Left lung (tissue), 10 donors: ENCODE measurements around the gene BANF2. TPM values are rescaled to one million over a fixed set of nuclear protein-coding genes. Genes with fewer than 3 reads are reported as not detected.

ENCODE experiments used
- ATAC-seq: fragments of 200-7000 bp; cut with Tn5 transposase; one replicate; pipeline ENCODE4 v1.9.1; 2020; ENCODE audit warnings: moderate library complexity
- DNase-seq, 4 donors: peaks; one replicate each; pipeline ENCODE4 v3.0.0-alpha.2; 2013 to 2020
- H3K27ac ChIP-seq, 2 donors: fragments of 200-600 bp; sonication (generic) in 1 of 2; one replicate each; pipeline versions ENCODE4 v1.5.0 to v1.8.0; 2020 to 2021
- H3K27me3 ChIP-seq, 2 donors: fragments of 200-600 bp; sonication (generic) in 1 of 2; one replicate each; pipeline versions ENCODE4 v1.5.0 to v1.8.0; 2020 to 2021
- H3K36me3 ChIP-seq, 2 donors: fragments of 200-600 bp; sonication (generic) in 1 of 2; one replicate each; pipeline versions ENCODE4 v1.5.0 to v1.8.0; 2020 to 2021
- H3K4me1 ChIP-seq, 2 donors: fragments of 200-600 bp; one replicate each; pipeline ENCODE4 v1.8.0; 2021
- H3K4me3 ChIP-seq, 2 donors: fragments of 200-600 bp; sonication (generic) in 1 of 2; one replicate each; pipeline versions ENCODE4 v1.5.0 to v1.8.0; 2020 to 2021; ENCODE audit warnings: mild to moderate bottlenecking in 1 of 2
- H3K9me3 ChIP-seq, 2 donors: fragments of 200-600 bp; sonication (generic) in 1 of 2; one replicate each; pipeline versions ENCODE4 v1.5.0 to v1.8.0; 2020 to 2021
- intact Hi-C, 2 donors: fragments of 100-400 bp; cut with DNase I; formaldehyde crosslinking; loops; one replicate each; pipeline versions ENCODE4 v1.11.2 to v1.14.2; 2022
- polyA plus RNA-seq, 6 donors: library from polyadenylated mRNA; unstranded; fragments of 120-200 nt; gene quantifications; one replicate each; pipeline ENCODE4 v1.2.1, GENCODE V29; 2013; ENCODE audit not compliant: insufficient read length in 6 of 6
- total RNA-seq, 2 donors: library from RNA; stranded (reverse); fragmentation: NEBNext Ultra II Directional; extraction: Animal tissue kit (Norgen Biotek cat#: 25700); gene quantifications; one replicate each; pipeline ENCODE4 v1.2.1, GENCODE V29; 2021
- TF ChIP-seq, protein P1 (sequence below), 2 donors: fragments of 200-600 bp; sonication (generic) in 1 of 2; IDR thresholded peaks; one replicate each; pipeline versions ENCODE4 v1.5.0 to v1.8.0; 2021; ENCODE audit warnings: antibody characterized with exemption in 2 of 2
- donor health status: DM: no; HTN: yes; CAD: no.
- donor health status: DM: no; HTN: no; CAD: no.

BANF2 gene
- total and polyA plus RNA-seq, 8 donors = not detected

DNA sequence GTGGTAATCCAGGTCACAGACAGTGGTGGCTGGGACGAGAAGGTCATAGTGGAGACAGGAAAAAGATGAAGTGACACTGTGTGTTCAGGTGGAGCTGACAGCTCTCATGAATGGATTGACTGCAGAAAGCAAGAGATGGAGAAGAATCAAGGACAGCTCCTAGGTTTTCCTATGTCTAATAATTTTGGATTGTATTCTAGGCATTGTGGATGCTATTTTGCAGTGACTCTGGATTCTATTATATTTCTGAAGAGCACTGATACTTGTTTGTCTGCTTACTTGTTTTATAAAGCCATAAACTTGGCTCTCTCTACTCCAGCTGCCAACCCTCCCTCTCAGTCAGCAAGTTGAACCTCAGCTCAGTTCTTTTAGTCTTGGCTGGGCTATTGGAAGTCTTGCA is 58.7 kb downstream of the BANF2 start:
- TF ChIP-seq, protein P1, sequence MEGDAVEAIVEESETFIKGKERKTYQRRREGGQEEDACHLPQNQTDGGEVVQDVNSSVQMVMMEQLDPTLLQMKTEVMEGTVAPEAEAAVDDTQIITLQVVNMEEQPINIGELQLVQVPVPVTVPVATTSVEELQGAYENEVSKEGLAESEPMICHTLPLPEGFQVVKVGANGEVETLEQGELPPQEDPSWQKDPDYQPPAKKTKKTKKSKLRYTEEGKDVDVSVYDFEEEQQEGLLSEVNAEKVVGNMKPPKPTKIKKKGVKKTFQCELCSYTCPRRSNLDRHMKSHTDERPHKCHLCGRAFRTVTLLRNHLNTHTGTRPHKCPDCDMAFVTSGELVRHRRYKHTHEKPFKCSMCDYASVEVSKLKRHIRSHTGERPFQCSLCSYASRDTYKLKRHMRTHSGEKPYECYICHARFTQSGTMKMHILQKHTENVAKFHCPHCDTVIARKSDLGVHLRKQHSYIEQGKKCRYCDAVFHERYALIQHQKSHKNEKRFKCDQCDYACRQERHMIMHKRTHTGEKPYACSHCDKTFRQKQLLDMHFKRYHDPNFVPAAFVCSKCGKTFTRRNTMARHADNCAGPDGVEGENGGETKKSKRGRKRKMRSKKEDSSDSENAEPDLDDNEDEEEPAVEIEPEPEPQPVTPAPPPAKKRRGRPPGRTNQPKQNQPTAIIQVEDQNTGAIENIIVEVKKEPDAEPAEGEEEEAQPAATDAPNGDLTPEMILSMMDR (IDR thresholded peaks at IDR 0.05) = no peak
- Histone ChIP-seq H3K27ac (no peak overlapping the region), H3K4me3 (no peak overlapping the region), H3K36me3 (no peaks in the 10 kb centered on the region), H3K9me3 (peaks cover 0 to 14% of the 10 kb centered on the region in 2 donors), H3K4me1 (no peaks in the 10 kb centered on the region), H3K27me3 (no peaks in the 10 kb centered on the region)
- ATAC-seq (no peak), DNase-seq (no peak)
- intact Hi-C loops = no loop called here

DNA sequence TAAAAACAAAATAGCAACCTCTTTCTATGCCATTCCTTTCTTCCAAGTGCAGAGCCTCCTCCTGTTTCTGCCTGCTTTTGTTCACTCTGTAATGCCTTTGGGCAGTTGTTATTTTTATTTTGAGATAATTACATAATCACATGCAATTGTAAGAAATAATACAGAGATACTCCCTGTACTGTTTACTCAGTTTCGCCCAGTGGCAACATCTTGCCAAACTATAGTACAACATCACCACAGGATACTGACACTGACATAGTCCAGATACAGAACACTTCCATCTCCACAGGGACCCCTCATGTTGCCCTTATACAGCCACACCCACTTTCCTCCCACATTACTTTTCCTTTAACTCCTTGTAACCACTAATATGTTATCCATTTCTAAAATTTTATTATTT is 59.7 kb downstream of the BANF2 start:
- Histone ChIP-seq H3K9me3 (peaks cover 0 to 14% of the 10 kb centered on the region in 2 donors), H3K4me1 (no peaks in the 10 kb centered on the region), H3K27ac (no peak overlapping the region), H3K27me3 (no peaks in the 10 kb centered on the region), H3K36me3 (no peaks in the 10 kb centered on the region), H3K4me3 (no peak overlapping the region)
- intact Hi-C loops = no loop called here
- TF ChIP-seq, protein P1 (IDR thresholded peaks at IDR 0.05) = no peak
- DNase-seq = no peak
- ATAC-seq = no peak

DNA sequence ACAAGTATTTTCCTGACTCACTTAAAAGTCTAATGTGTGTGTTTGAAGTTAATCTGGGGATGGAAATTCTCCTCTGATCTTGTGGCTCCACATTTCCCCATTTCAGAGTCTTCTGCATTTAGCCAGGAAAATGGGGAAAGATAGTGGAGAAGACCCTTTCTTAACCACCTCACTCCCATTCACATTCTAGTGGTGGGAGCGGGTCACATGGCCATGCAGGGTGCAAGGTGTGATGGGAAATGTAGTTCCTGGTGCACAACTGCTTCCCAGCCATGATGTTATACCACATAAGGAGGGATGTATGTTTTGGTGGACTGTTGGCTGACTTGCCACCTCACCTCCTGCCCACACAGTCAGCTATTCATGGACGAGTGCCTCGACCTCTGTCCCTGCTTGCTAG is 61.8 kb downstream of the BANF2 start:
- Histone ChIP-seq H3K4me1 (no peaks in the 10 kb centered on the region), H3K27me3 (no peaks in the 10 kb centered on the region), H3K27ac (no peak overlapping the region), H3K9me3 (peaks cover 0 to 14% of the 10 kb centered on the region in 2 donors), H3K4me3 (no peak overlapping the region), H3K36me3 (no peaks in the 10 kb centered on the region)
- TF ChIP-seq, protein P1 (IDR thresholded peaks at IDR 0.05) = no peak
- intact Hi-C loops = no loop called here
- no peak for ATAC-seq
- DNase-seq = no peak

DNA sequence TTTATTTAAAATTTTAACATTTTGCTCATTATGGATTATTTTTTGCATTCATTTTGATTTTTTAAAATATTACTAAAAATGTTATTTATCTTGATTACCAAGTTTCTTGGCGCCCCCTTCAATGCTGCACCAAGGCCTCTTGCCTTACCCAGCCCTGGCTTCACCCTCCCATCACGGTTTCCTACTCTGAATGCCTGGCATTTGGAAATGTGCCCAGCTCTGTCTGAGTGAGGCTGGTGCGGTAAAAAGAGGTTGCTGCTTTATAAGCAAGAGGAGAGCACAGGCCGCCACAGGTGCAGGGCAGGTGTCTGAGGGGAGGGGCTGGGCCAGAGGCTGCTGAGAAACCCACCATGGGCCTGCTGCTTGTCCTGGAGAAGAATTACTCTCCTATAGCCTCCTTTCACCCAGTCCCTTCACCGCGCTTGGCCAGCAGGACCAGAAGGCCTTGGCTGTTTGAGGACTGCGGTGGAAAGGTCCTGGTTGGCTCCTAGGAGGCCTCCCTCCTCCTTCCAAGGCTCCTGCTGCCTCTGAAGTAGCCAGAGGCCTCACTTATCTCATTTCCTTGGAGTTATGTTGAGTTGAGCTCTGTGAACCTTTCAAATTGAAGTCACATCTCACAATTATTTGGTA is 62.6 kb downstream of the BANF2 start:
- H3K4me1 ChIP-seq = no peaks in the 10 kb centered on the region
- no peak overlapping the region for H3K4me3 ChIP-seq
- TF ChIP-seq, protein P1 (IDR thresholded peaks at IDR 0.05) = no peak
- no peaks in the 10 kb centered on the region for H3K36me3 ChIP-seq
- peak in 1 of 4 donors; percentile 50 for DNase-seq
- intact Hi-C loops = no loop called here
- H3K9me3 ChIP-seq = peaks cover 0 to 14% of the 10 kb centered on the region in 2 donors
- H3K27me3 ChIP-seq = no peaks in the 10 kb centered on the region
- peak; percentile 81 for ATAC-seq
- no peak overlapping the region for H3K27ac ChIP-seq

DNA sequence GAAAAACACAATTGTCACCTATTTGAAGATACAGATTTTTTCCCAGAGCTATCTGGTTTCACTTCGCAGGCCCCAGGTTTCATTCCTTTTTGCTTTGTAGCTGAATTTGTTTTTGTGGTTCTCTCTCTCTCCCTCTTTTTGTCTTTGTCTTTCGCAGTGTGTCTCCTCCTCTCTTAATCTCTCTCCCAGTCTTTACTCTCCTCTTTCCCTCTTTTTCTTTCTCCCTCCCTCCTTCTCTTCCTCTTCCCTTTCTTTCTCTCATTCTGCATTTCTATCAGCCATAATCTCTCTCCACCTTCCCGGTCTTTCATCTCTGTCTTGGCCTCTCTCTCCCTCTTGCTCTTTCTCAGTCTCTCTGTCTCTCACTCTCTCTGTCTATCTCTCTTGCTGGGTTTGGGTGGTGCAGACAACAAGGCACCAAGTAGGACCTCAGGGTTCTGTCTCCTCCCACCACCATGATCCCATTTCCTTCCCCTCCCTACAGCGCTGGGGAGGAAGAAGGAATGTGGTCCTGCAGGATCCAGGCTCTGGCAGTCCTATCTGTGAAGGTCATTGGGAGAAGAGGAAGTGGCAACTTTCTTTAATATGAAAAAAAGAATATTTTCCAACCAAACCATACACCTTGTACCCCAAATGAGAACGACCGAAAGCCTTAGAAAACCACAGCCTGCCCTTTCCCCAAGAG is 63.2 kb downstream of the BANF2 start:
- H3K27me3 ChIP-seq = no peaks in the 10 kb centered on the region
- intact Hi-C loops = no loop called here
- DNase-seq = no peak
- peak; percentile 76 for ATAC-seq
- no peaks in the 10 kb centered on the region for H3K4me1 ChIP-seq
- no peaks in the 10 kb centered on the region for H3K36me3 ChIP-seq
- TF ChIP-seq, protein P1 (IDR thresholded peaks at IDR 0.05) = no peak
- H3K27ac ChIP-seq = no peak overlapping the region
- H3K4me3 ChIP-seq = no peak overlapping the region
- peaks cover 0 to 14% of the 10 kb centered on the region in 2 donors for H3K9me3 ChIP-seq
